ENCODE results near the gene CRELD1.

GRCh38 chr3:9933561-9934234 is at the start of gene CRELD1:
- no peak for TF ChIP-seq CTCF (IDR thresholded peaks at IDR 0.05)
- TF ChIP-seq POLR2A (IDR thresholded peaks at IDR 0.05) = peak; percentile 87

Measured in right lobe of liver (tissue), 4 donors.